ENCODE data around the gene EGLN2. TPM values are rescaled to one million over a fixed set of nuclear protein-coding genes. Genes with fewer than 3 reads are reported as not detected.
A peak's percentile ranks its signal among the peaks of the same experiment; 100 is the strongest.
"Not testable (repeated sequence)": the region's sequence is repeated elsewhere in the genome, so short reads cannot be mapped to it uniquely, and the experiment has no call there.

The EGLN2 gene
- total and polyA plus RNA-seq, 2 of the 4 experiments (the other 2 are of a cell fraction) = 54.1 to 60.2 TPM

- no peak overlapping the region for H3K27ac ChIP-seq (ENCODE audit: insufficient read depth, low read length)
Observed at GRCh38 chr19:40836754-40837429, 37.9 kb downstream of the EGLN2 start.

GRCh38 chr19:40838477-40838876 lies 39.5 kb downstream of the EGLN2 start:
- H3K9me3 ChIP-seq (ENCODE audit: control insufficient read depth, insufficient read depth, low read length); H2AK9ac ChIP-seq (replicated peaks; ENCODE audit: low read depth, low read length, poor library complexity); H3K4ac ChIP-seq (ENCODE audit: low read depth, low read length); H3K14ac ChIP-seq (replicated peaks; ENCODE audit: low read depth, low read length); H2BK120ac ChIP-seq (ENCODE audit: low read depth, low read length); H4K5ac ChIP-seq (ENCODE audit: low read depth, low read length); DNase-seq; CTCF ChIA-PET; H4K8ac ChIP-seq (ENCODE audit: low read depth in 2 of 2, low read length in 2 of 2); H3K9me1 ChIP-seq (ENCODE audit: insufficient read depth, low read length); dilution Hi-C loops (cut with HindIII; ENCODE audit: low sequenced_read_pairs, unreplicated experiment); H3K18ac ChIP-seq (ENCODE audit: low read depth, low read length); H3K79me1 ChIP-seq (ENCODE audit: low read depth in 1 of 2, low read length in 2 of 2); H2AFZ ChIP-seq (replicated peaks; ENCODE audit: low read length, poor library complexity); H3K4me3 ChIP-seq (ENCODE audit: insufficient read depth, low read depth, low read length); H3K27me3 ChIP-seq (ENCODE audit: control insufficient read depth, insufficient read depth, low read length); H2AK5ac ChIP-seq (ENCODE audit: low read depth, low read length); H3K23ac ChIP-seq (ENCODE audit: low read depth, low read length); POLR2A ChIA-PET (ENCODE audit: unreplicated experiment); BruUV-seq (replicated peaks); in situ Hi-C loops (cut with MboI; ENCODE audit: low sequenced_read_pairs); H3K4me1 ChIP-seq (ENCODE audit: control insufficient read depth, insufficient read depth, low read length); H2BK20ac ChIP-seq (ENCODE audit: low read depth, low read length); H3K56ac ChIP-seq (ENCODE audit: extremely low read depth, insufficient read depth, low read length); H2BK15ac ChIP-seq (ENCODE audit: low read depth, low read length); H4K20me1 ChIP-seq (ENCODE audit: insufficient read depth, low read length); H3K4me2 ChIP-seq (ENCODE audit: low read depth, low read length); intact Hi-C loops (cut with micrococcal nuclease); H3K36me3 ChIP-seq (ENCODE audit: control insufficient read depth, insufficient read depth, low read length); H3K9ac ChIP-seq (ENCODE audit: low read depth, low read length); H4K91ac ChIP-seq (ENCODE audit: insufficient read depth, low read depth, low read length); H3K27ac ChIP-seq (ENCODE audit: insufficient read depth, low read length); H2BK5ac ChIP-seq (ENCODE audit: low read depth, low read length, poor library complexity, severe bottlenecking): not testable (repeated sequence)
- ATAC-seq (ENCODE audit: low read depth) = peak; percentile 43; the same call in 1 of the 2 replicates
- WGBS, 2 experiments (ENCODE audit: extremely low coverage in 2 of 2, insufficient read length in 1 of 2) = no CpG with 5 or more reads among the region's 1 CpG

More at GRCh38 chr19:40836754-40837429, 37.9 kb downstream of the EGLN2 start:
- no peak overlapping the region for H3K23ac ChIP-seq (ENCODE audit: low read depth, low read length)
- no peak overlapping the region for H2AK9ac ChIP-seq (replicated peaks; ENCODE audit: low read depth, low read length, poor library complexity)
- ChIA-PET POLR2A (ENCODE audit: unreplicated experiment) (no interaction called here), CTCF (no interaction called here)
- H2BK15ac ChIP-seq (ENCODE audit: low read depth, low read length) = no peak overlapping the region
- H3K4me1 ChIP-seq (ENCODE audit: control insufficient read depth, insufficient read depth, low read length) = no peaks in the 10 kb centered on the region; the same call in 1 of the 2 replicates
- H3K18ac ChIP-seq (ENCODE audit: low read depth, low read length) = no peak overlapping the region
- no peak overlapping the region for H4K8ac ChIP-seq (ENCODE audit: low read depth in 2 of 2, low read length in 2 of 2)
- no peak overlapping the region for H3K4me3 ChIP-seq (ENCODE audit: insufficient read depth, low read depth, low read length)
- no peak overlapping the region for H3K56ac ChIP-seq (ENCODE audit: extremely low read depth, insufficient read depth, low read length)
- no peaks in the 10 kb centered on the region for H3K27me3 ChIP-seq (ENCODE audit: control insufficient read depth, insufficient read depth, low read length)
- no peak overlapping the region for H2BK120ac ChIP-seq (ENCODE audit: low read depth, low read length)
- H2AK5ac ChIP-seq (ENCODE audit: low read depth, low read length) = no peak overlapping the region
- H4K20me1 ChIP-seq (ENCODE audit: insufficient read depth, low read length) = no peaks in the 10 kb centered on the region
- no CpG with 5 or more reads among the region's 6 CpGs for WGBS, 2 experiments (ENCODE audit: extremely low coverage in 2 of 2, insufficient read length in 1 of 2)
- H3K4me2 ChIP-seq (ENCODE audit: low read depth, low read length) = no peak overlapping the region
- H2BK5ac ChIP-seq (ENCODE audit: low read depth, low read length, poor library complexity, severe bottlenecking) = no peak overlapping the region
- H3K9me1 ChIP-seq (ENCODE audit: insufficient read depth, low read length) = no peaks in the 10 kb centered on the region
- H4K5ac ChIP-seq (ENCODE audit: low read depth, low read length) = no peak overlapping the region
- no peaks in the 10 kb centered on the region for H3K79me1 ChIP-seq (ENCODE audit: low read depth in 1 of 2, low read length in 2 of 2)
- H2BK20ac ChIP-seq (ENCODE audit: low read depth, low read length) = no peak overlapping the region
- BruUV-seq (replicated peaks) = no TSS peak
- H4K91ac ChIP-seq (ENCODE audit: insufficient read depth, low read depth, low read length) = no peak overlapping the region
- no peaks in the 10 kb centered on the region for H3K36me3 ChIP-seq (ENCODE audit: control insufficient read depth, insufficient read depth, low read length)
- H3K9me3 ChIP-seq (ENCODE audit: control insufficient read depth, insufficient read depth, low read length) = no peaks in the 10 kb centered on the region
- H3K9ac ChIP-seq (ENCODE audit: low read depth, low read length) = no peak overlapping the region
- in situ Hi-C loops (cut with MboI; ENCODE audit: low sequenced_read_pairs) = no loop called here
- DNase-seq (no peak), ATAC-seq (ENCODE audit: low read depth) (no peak)
- TF ChIP-seq NFE2L2 (IDR thresholded peaks at IDR 0.05; ENCODE audit: low read depth, low read length) (no peak), CEBPB (IDR thresholded peaks at IDR 0.05; ENCODE audit: low read depth, low read length) (0 out of 2 replicates have a peak, but pooled peaks have one; percentile 34)
- no peak overlapping the region for H2AFZ ChIP-seq (replicated peaks; ENCODE audit: low read length, poor library complexity)
- no peak overlapping the region for H3K14ac ChIP-seq (replicated peaks; ENCODE audit: low read depth, low read length)
- H3K4ac ChIP-seq (ENCODE audit: low read depth, low read length) = no peak overlapping the region
- dilution Hi-C loops (cut with HindIII; ENCODE audit: low sequenced_read_pairs, unreplicated experiment) = no loop called here
- intact Hi-C loops (cut with micrococcal nuclease) = no loop called here
